Measurements from ENCODE around the gene PAX9.

DNA sequence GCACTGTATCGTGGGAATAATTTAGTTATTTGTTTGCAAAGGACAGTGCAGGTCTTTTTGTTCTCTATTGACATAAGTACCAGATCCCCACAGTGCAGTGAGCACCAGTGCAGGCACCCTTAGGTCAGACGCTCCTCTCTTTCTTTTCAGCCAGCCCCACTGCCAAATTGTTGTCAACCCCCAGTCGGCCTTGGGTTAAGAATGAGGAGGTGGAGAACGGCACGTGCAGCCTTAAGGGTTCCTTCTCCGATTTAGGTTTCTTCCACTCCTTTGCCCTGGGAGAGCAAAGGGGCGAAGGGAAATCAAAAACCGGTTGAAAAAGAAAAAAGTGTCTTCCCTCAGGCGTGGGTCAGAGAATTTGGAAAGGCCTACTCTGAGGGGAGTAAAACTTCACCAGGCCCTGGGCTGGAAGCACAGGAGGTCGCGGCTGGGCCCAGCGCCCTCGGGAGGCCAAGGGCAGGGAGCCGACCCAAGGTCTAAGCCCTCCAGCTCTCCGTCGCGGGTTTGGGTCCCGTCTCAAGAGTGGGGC is 4.3 kb downstream of the PAX9 start:
- TF ChIP-seq, protein P1, sequence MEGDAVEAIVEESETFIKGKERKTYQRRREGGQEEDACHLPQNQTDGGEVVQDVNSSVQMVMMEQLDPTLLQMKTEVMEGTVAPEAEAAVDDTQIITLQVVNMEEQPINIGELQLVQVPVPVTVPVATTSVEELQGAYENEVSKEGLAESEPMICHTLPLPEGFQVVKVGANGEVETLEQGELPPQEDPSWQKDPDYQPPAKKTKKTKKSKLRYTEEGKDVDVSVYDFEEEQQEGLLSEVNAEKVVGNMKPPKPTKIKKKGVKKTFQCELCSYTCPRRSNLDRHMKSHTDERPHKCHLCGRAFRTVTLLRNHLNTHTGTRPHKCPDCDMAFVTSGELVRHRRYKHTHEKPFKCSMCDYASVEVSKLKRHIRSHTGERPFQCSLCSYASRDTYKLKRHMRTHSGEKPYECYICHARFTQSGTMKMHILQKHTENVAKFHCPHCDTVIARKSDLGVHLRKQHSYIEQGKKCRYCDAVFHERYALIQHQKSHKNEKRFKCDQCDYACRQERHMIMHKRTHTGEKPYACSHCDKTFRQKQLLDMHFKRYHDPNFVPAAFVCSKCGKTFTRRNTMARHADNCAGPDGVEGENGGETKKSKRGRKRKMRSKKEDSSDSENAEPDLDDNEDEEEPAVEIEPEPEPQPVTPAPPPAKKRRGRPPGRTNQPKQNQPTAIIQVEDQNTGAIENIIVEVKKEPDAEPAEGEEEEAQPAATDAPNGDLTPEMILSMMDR (IDR thresholded peaks at IDR 0.05 in 4 of 5, conservative IDR thresholded peaks at IDR 0.05 in 1 of 5) = no peak
- TF ChIP-seq POLR2A (IDR thresholded peaks at IDR 0.05) = no peak

Data from gastrocnemius medialis (tissue), 4 donors.